GM12878 (cell line): ENCODE results near the gene SLC9A8. TPM values are rescaled to one million over a fixed set of nuclear protein-coding genes. Genes with fewer than 3 reads are reported as not detected.

Experiments used
- ATF7 ChIP-seq: fragments of 450-650 bp; IDR thresholded peaks from 2 replicates; pipeline ENCODE4 v1.6.1; 2016; ENCODE audit warnings: low read depth, mild to moderate bottlenecking
- BCL11A ChIP-seq: IDR thresholded peaks from 2 replicates; pipeline ENCODE4 v1.6.1; 2011; ENCODE audit warnings: low read depth, low read length
- CBX3 ChIP-seq: fragments of 200-600 bp; sonication (generic); IDR thresholded peaks from 2 replicates; pipeline ENCODE4 v1.6.1; 2016; ENCODE audit warnings: low read depth, borderline replicate concordance
- CBX5 ChIP-seq: sonication (generic); IDR thresholded peaks from 2 replicates; pipeline ENCODE4 v1.6.1; 2016; ENCODE audit warnings: low read depth, moderate library complexity, mild to moderate bottlenecking, inconsistent platforms
- ESRRA ChIP-seq: IDR thresholded peaks from 2 replicates; pipeline ENCODE4 v1.6.1; 2012; ENCODE audit warnings: mild to moderate bottlenecking, low read length, improper control_type of control experiment
- GATAD2B ChIP-seq: fragments of 450-650 bp; conservative IDR thresholded peaks from 2 replicates; pipeline ENCODE4 v1.6.1; 2017; ENCODE audit warnings: low read depth, mild to moderate bottlenecking, moderate library complexity
- HCFC1 ChIP-seq: fragments of 150-350 bp; IDR thresholded peaks from 2 replicates; pipeline ENCODE4 v1.6.1; 2014; ENCODE audit warnings: low read length
- IRF3 ChIP-seq: fragments of 450-650 bp; IDR thresholded peaks from 2 replicates; pipeline ENCODE4 v1.6.1; 2014; ENCODE audit warnings: mild to moderate bottlenecking
- KDM1A ChIP-seq: fragments of 200-600 bp; sonication (generic); IDR thresholded peaks from 2 replicates; pipeline ENCODE4 v1.6.1; 2016; ENCODE audit warnings: borderline replicate concordance
- MEF2B ChIP-seq: fragments of 450-650 bp; IDR thresholded peaks from 2 replicates; pipeline ENCODE4 v1.6.1; 2018; ENCODE audit warnings: mild to moderate bottlenecking, moderate library complexity; ENCODE audit not compliant: partially characterized antibody, poor library complexity, severe bottlenecking
- SIN3A ChIP-seq: IDR thresholded peaks from 2 replicates; pipeline ENCODE4 v1.6.1; 2012; ENCODE audit warnings: low read depth, low read length, improper control_type of control experiment
- SRF ChIP-seq, 2 experiments: IDR thresholded peaks; 2 replicates each; pipeline ENCODE4 v1.6.1; 2011; ENCODE audit warnings: low read depth in 2 of 2, low read length in 2 of 2, mild to moderate bottlenecking in 1 of 2, moderate library complexity in 1 of 2
- YY1 ChIP-seq: IDR thresholded peaks from 2 replicates; pipeline ENCODE4 v1.6.1; 2011; ENCODE audit warnings: low read depth, mild to moderate bottlenecking, low read length
- ZBTB4 ChIP-seq: fragments of 450-650 bp; formaldehyde crosslinking; IDR thresholded peaks from 2 replicates; pipeline ENCODE4 v1.4.0; 2022; ENCODE audit warnings: mild to moderate bottlenecking, moderate library complexity
- polyA plus RNA-seq, 11 experiments: library from polyadenylated mRNA; depleted of rRNA in 4 of 11; unstranded in 6 of 11; stranded (reverse) in 5 of 11; fragments of >200 nt; fragmentation: Nextera tagmentation in 4 of 11; fragmentation: Illumina TruSeq in 1 of 11; extraction: Ambion mirVana in 4 of 11; extraction: Trizol in 1 of 11; gene quantifications; 1 replicate in 1 of 11; 2 replicates in 10 of 11; pipeline versions ENCODE4 v1.2.1 to v1.2.3, GENCODE V29; 2011 to 2016; ENCODE audit warnings: inconsistent platforms in 2 of 11, missing spikeins in 2 of 11, low read depth in 1 of 11
- total RNA-seq, 4 experiments: library from RNA; depleted of rRNA in 3 of 4; stranded (reverse); fragments of >200 nt in 3 of 4; fragmentation: Illumina TruSeq in 1 of 4; extraction: Trizol in 1 of 4; gene quantifications; 2 replicates each; pipeline versions ENCODE4 v1.2.1 to v1.2.3, GENCODE V29; 2013 to 2021
- TF ChIP-seq, protein P1 (sequence below): fragments of 450-650 bp; IDR thresholded peaks from 2 replicates; pipeline ENCODE4 v1.6.1; 2016; ENCODE audit warnings: mild to moderate bottlenecking
- TF ChIP-seq, protein P2 (sequence below): fragments of 450-650 bp; IDR thresholded peaks from 2 replicates; pipeline ENCODE4 v1.6.1; 2017; ENCODE audit warnings: borderline replicate concordance
- TF ChIP-seq, protein P3 (sequence below): fragments of 450-650 bp; IDR thresholded peaks from 2 replicates; pipeline ENCODE4 v1.6.1; 2017; ENCODE audit warnings: mild to moderate bottlenecking, low read depth, inconsistent platforms; ENCODE audit not compliant: poor library complexity, severe bottlenecking
- TF ChIP-seq, protein P4 (sequence below): fragments of 150-350 bp; IDR thresholded peaks from 2 replicates; pipeline ENCODE4 v1.6.1; 2014; ENCODE audit warnings: mild to moderate bottlenecking, low read depth, low read length

Gene SLC9A8
- total and polyA plus RNA-seq, 10 of the 15 experiments (the other 5 are each of a cell fraction or from before 2014, with no cell fraction given), result 0.40 to 15.5 (median 6.5) TPM

DNA sequence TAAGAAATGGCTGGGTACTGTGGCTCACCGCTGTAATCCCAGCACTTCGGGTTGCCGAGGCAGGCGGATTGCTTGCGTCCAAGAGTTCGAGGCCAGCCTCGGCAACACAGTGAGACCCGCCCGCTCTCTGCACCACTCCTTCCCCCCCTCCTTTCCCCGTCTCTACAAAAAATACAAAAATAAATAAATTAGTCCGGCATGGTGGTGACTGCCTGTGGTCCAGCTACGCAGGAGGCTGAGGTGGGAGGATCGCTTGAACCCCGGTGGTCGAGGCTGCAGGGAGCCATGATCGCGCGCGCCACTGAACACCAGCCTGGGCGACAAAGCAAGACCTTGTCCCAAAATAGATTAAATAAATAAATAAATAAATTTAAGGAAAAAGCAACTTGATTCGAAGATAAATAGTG lies 123.1 kb downstream of the SLC9A8 start (continued):
- no peak for TF ChIP-seq ZBTB4 (CRISPR knock-in tag)
- no peak for TF ChIP-seq BCL11A
- TF ChIP-seq ESRRA, result no peak
- TF ChIP-seq, protein P1, sequence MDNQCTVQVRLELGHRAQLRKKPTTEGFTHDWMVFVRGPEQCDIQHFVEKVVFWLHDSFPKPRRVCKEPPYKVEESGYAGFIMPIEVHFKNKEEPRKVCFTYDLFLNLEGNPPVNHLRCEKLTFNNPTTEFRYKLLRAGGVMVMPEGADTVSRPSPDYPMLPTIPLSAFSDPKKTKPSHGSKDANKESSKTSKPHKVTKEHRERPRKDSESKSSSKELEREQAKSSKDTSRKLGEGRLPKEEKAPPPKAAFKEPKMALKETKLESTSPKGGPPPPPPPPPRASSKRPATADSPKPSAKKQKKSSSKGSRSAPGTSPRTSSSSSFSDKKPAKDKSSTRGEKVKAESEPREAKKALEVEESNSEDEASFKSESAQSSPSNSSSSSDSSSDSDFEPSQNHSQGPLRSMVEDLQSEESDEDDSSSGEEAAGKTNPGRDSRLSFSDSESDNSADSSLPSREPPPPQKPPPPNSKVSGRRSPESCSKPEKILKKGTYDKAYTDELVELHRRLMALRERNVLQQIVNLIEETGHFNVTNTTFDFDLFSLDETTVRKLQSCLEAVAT, result peak; percentile 95
- TF ChIP-seq ATF7, result no peak
- no peak for TF ChIP-seq SRF (IDR thresholded peaks at IDR 0.05; ENCODE audit: low read depth in 2 of 2, low read length in 2 of 2)
- TF ChIP-seq IRF3, result no peak
- TF ChIP-seq, protein P2, sequence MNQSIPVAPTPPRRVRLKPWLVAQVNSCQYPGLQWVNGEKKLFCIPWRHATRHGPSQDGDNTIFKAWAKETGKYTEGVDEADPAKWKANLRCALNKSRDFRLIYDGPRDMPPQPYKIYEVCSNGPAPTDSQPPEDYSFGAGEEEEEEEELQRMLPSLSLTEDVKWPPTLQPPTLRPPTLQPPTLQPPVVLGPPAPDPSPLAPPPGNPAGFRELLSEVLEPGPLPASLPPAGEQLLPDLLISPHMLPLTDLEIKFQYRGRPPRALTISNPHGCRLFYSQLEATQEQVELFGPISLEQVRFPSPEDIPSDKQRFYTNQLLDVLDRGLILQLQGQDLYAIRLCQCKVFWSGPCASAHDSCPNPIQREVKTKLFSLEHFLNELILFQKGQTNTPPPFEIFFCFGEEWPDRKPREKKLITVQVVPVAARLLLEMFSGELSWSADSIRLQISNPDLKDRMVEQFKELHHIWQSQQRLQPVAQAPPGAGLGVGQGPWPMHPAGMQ, result no peak
- TF ChIP-seq, protein P3, sequence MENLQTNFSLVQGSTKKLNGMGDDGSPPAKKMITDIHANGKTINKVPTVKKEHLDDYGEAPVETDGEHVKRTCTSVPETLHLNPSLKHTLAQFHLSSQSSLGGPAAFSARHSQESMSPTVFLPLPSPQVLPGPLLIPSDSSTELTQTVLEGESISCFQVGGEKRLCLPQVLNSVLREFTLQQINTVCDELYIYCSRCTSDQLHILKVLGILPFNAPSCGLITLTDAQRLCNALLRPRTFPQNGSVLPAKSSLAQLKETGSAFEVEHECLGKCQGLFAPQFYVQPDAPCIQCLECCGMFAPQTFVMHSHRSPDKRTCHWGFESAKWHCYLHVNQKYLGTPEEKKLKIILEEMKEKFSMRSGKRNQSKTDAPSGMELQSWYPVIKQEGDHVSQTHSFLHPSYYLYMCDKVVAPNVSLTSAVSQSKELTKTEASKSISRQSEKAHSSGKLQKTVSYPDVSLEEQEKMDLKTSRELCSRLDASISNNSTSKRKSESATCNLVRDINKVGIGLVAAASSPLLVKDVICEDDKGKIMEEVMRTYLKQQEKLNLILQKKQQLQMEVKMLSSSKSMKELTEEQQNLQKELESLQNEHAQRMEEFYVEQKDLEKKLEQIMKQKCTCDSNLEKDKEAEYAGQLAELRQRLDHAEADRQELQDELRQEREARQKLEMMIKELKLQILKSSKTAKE, result peak; percentile 59
- TF ChIP-seq CBX3, result no peak
- no peak for TF ChIP-seq HCFC1
- no peak for TF ChIP-seq YY1
- TF ChIP-seq CBX5, result no peak
- no peak for TF ChIP-seq MEF2B
- TF ChIP-seq SIN3A, result no peak
- no peak for TF ChIP-seq KDM1A
- TF ChIP-seq GATAD2B, result 0 out of 2 replicates have a peak, but pooled peaks have one; percentile 21
- TF ChIP-seq, protein P4, sequence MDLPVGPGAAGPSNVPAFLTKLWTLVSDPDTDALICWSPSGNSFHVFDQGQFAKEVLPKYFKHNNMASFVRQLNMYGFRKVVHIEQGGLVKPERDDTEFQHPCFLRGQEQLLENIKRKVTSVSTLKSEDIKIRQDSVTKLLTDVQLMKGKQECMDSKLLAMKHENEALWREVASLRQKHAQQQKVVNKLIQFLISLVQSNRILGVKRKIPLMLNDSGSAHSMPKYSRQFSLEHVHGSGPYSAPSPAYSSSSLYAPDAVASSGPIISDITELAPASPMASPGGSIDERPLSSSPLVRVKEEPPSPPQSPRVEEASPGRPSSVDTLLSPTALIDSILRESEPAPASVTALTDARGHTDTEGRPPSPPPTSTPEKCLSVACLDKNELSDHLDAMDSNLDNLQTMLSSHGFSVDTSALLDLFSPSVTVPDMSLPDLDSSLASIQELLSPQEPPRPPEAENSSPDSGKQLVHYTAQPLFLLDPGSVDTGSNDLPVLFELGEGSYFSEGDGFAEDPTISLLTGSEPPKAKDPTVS, result 0 out of 2 replicates have a peak, but pooled peaks have one; percentile 8
